ENCODE measurements around the gene UBALD1. TPM values are rescaled to one million over a fixed set of nuclear protein-coding genes. Genes with fewer than 3 reads are reported as not detected.

The UBALD1 gene
- total RNA-seq (10 to 100 TPM in 1 of 2 donors, 1 to 10 TPM in 1; 2.2 to 11.2 TPM), polyA plus RNA-seq (ENCODE audit: insufficient read length in 2 of 2) (10 to 100 TPM; 40.3 to 42.6 TPM)
- long read RNA-seq, donor 1, transcript UBALD1-201 (3 exons, 1,413 nt): major isoform, 16 of 29 reads
- long read RNA-seq, donor 1, transcript UBALD1-205 (1 exons, 2,641 nt): minor isoform, 12 of 29 reads
- long read RNA-seq, donor 1, partial matches to known transcripts: 0 of 29 reads
- long read RNA-seq, donor 1, other reads (novel, unspliced or antisense): 0 of 29 reads
- long read RNA-seq, donor 2, transcript UBALD1-205 (1 exons, 2,641 nt): major isoform, 5 of 10 reads
- long read RNA-seq, donor 2, partial matches to known transcripts: 0 of 10 reads
- long read RNA-seq, donor 2, other reads (novel, unspliced or antisense): 0 of 10 reads
- long read RNA-seq, donor 3, transcript UBALD1-205 (1 exons, 2,641 nt): minor isoform, 10 of 25 reads
- long read RNA-seq, donor 3, transcript UBALD1-201 (3 exons, 1,413 nt): major isoform, 14 of 25 reads
- long read RNA-seq, donor 3, partial matches to known transcripts: 0 of 25 reads
- long read RNA-seq, donor 3, other reads (novel, unspliced or antisense): 0 of 25 reads
- long read RNA-seq, donor 4, transcript UBALD1-201 (3 exons, 1,413 nt): minor isoform, 10 of 22 reads
- long read RNA-seq, donor 4, transcript UBALD1-205 (1 exons, 2,641 nt): major isoform, 12 of 22 reads
- long read RNA-seq, donor 4, partial matches to known transcripts: 0 of 22 reads
- long read RNA-seq, donor 4, other reads (novel, unspliced or antisense): 0 of 22 reads

DNA sequence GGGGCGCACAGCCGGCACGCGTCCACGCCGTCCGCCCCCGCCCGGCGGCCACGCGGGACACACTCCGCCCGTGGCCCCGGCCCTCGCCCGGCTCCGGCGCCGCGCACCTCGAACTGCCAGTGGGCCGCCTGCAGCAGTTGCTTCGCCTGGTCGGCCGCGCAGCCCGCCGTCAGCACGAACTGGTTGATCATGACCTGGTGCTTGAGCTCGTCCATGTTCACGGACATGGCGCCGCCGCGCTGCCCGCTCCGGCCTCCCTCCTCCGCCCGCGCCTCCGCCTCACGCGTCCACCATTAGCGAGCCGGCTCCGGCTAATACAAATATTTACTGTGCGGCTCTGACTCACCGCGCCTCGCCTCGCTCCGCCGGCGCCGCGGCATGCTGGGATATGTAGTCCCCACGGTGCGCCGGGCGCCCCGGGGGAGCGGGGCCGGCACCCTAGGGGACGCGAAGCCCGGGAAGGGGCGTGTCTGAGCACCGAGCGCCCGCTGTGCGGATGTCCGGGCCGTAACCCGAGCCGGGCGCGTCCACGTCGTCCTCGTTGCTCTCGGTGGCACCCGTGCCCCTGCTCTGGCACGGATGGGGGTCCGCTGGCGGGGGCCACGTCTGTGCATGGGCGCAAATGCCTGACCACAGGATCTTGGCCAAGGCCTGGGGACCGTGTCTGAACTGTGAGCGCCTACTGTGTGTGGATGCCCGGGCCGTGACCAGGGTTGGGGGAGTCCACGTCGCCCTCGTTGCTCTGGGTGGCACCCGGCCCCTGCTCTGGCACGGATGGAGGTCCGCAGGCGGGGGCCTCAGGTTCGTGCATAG, at the start of gene UBALD1:
Gene UBALD1, minus strand, starts transcription at position 318 of the 813 bp plus-strand sequence. Its CDS starts 91 bp downstream, at position 227.
- DNase-seq (ENCODE audit: low read depth in 4 of 6, low spot score in 6 of 6): peak in 3 of 6 donors; percentile 67 to 93 (median 93)
- no peaks in the 10 kb centered on the region for H3K9me3 ChIP-seq (ENCODE audit: control insufficient read depth, insufficient read depth, low read length)
- 8% methylated on average over 100 of the region's 100 CpGs for WGBS (ENCODE audit: insufficient coverage)
- H3K27ac ChIP-seq (ENCODE audit: low read depth, low read length): peak within 1 kb of the TSS; percentile 98
- peaks cover 47% of the 10 kb centered on the region for H3K4me1 ChIP-seq (ENCODE audit: control insufficient read depth, insufficient read depth, low read length)
- peak within 1 kb of the TSS; percentile 56 for H3K4me3 ChIP-seq (ENCODE audit: low read depth, low read length)
- H3K36me3 ChIP-seq (ENCODE audit: control insufficient read depth, insufficient read depth, low read length): peaks cover 37% of the 10 kb centered on the region
- no peaks in the 10 kb centered on the region for H3K27me3 ChIP-seq (ENCODE audit: control insufficient read depth, insufficient read depth, low read length)

DNA sequence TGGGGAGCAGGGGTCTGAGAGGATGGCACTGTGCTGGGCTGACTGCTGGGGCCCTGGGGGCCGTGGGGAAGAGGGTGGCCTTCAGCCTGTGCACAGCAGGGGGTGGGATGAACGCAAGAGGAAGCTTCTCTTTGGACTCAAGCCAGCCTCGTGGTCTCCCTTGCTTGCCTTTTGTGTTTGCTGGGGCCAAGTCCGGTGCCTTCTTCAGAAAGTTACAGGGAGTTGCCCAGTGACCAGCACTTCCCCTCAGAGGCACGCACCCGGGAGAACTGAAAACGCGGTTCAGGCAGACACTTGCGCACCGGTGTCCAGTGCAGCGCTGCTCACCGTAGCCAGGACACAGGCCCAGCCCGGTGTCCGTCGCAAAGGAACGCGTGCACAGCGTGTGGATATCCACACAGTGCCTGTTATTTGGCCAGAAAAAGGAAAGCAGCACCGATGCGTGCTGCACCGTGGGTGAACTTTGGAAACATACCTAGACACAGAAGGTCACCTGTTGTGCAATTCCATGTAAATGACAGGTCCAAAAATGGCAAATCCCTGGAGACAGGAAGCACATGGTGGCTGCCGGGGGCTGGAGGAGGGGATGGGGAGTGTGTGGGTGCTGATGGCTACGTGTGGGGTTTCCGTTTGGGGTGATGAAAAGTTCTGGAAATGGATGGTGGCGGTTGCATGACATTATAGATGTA, 49.2 kb upstream of the UBALD1 start:
- WGBS (ENCODE audit: insufficient coverage): 47% methylated on average over 24 of the region's 25 CpGs
- Histone ChIP-seq H3K4me3 (ENCODE audit: low read depth, low read length) (no peak overlapping the region), H3K4me1 (ENCODE audit: control insufficient read depth, insufficient read depth, low read length) (peaks cover 61% of the 10 kb centered on the region), H3K36me3 (ENCODE audit: control insufficient read depth, insufficient read depth, low read length) (peaks cover 92% of the 10 kb centered on the region), H3K9me3 (ENCODE audit: control insufficient read depth, insufficient read depth, low read length) (no peaks in the 10 kb centered on the region), H3K27ac (ENCODE audit: low read depth, low read length) (peak overlapping the region; percentile 57), H3K27me3 (ENCODE audit: control insufficient read depth, insufficient read depth, low read length) (no peaks in the 10 kb centered on the region)
- peak; percentile 10 to 78 (median 34) for DNase-seq (ENCODE audit: low read depth in 4 of 6, low spot score in 6 of 6)

DNA sequence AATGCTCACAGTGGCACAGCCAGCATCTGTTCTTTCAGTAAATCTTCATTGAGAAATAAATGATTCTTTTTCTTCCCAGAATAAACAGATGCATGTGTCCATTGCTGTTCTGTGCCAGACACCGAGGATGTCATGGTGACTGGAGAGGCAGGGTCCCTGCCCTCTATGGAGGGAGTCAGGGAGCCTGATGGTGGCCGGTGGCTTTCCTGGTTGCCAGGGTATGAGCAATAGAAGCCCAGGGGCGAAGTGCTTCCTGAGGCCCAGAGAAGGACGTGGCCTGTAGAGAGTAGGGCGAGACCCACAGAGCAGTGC, 48.7 kb upstream of the UBALD1 start:
- Histone ChIP-seq H3K36me3 (ENCODE audit: control insufficient read depth, insufficient read depth, low read length) (peaks cover 92% of the 10 kb centered on the region), H3K27ac (ENCODE audit: low read depth, low read length) (peak overlapping the region; percentile 57), H3K9me3 (ENCODE audit: control insufficient read depth, insufficient read depth, low read length) (no peaks in the 10 kb centered on the region), H3K27me3 (ENCODE audit: control insufficient read depth, insufficient read depth, low read length) (no peaks in the 10 kb centered on the region), H3K4me1 (ENCODE audit: control insufficient read depth, insufficient read depth, low read length) (peaks cover 61% of the 10 kb centered on the region), H3K4me3 (ENCODE audit: low read depth, low read length) (no peak overlapping the region)
- WGBS (ENCODE audit: insufficient coverage): 33% methylated on average over 5 of the region's 5 CpGs
- peak in 4 of 6 donors; percentile 2 to 53 (median 38) for DNase-seq (ENCODE audit: low read depth in 4 of 6, low spot score in 6 of 6)

DNA sequence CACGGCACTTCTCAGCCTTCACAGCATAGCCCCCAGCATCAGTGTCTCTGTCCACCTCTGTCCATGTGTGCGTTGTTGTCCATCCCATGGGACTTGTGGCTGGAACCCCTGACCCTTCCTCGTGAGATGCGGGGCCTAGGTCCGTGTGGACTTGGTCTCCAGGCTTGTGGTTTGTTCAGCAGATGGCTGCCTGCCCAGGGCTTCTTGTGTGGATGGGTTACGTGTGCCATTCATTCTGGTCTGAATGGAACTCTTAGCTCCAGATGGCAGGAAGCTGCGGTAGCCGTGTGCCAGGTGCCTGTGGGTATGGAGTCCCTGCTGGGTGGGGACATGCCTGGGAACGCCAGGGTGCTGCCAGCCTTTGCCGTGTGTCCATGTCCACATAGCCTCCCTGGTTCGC, 47.0 kb upstream of the UBALD1 start:
- Histone ChIP-seq H3K4me1 (ENCODE audit: control insufficient read depth, insufficient read depth, low read length) (peaks cover 61% of the 10 kb centered on the region), H3K36me3 (ENCODE audit: control insufficient read depth, insufficient read depth, low read length) (peaks cover 92% of the 10 kb centered on the region), H3K9me3 (ENCODE audit: control insufficient read depth, insufficient read depth, low read length) (no peaks in the 10 kb centered on the region), H3K27ac (ENCODE audit: low read depth, low read length) (no peak overlapping the region), H3K27me3 (ENCODE audit: control insufficient read depth, insufficient read depth, low read length) (no peaks in the 10 kb centered on the region), H3K4me3 (ENCODE audit: low read depth, low read length) (no peak overlapping the region)
- 48% methylated on average over 10 of the region's 11 CpGs for WGBS (ENCODE audit: insufficient coverage)
- DNase-seq (ENCODE audit: low read depth in 4 of 6, low spot score in 6 of 6): peak in 2 of 6 donors; percentile 54 to 65

DNA sequence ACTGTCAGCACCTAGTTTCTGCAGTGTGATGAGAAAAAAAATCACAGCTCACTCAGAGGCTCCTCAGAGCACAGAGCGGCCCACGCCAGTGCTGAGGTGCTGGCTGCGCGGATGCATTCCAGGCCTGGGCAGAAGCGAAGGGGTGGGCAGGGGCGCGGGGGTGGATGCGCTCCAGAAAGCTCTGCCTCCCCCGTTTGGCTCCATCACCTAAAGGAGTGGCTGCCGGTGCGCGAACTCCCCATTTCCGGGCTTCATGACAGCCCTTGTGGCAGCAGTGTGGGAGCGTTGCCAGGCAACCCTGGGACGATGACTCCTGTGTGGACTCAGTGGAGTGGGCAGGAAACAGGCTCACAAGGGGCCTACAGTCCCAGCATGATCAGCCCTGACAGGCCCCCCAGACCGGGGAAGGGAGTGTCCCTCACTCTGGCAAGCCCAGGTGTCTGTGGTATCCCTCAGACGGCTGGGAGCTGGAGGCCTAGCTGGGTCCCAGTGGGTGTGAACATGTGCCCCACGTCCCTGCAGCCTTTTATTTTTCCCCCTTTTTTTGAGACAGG, 45.8 kb upstream of the UBALD1 start:
- H3K36me3 ChIP-seq (ENCODE audit: control insufficient read depth, insufficient read depth, low read length): peaks cover 90% of the 10 kb centered on the region
- H3K9me3 ChIP-seq (ENCODE audit: control insufficient read depth, insufficient read depth, low read length): no peaks in the 10 kb centered on the region
- DNase-seq (ENCODE audit: low read depth in 4 of 6, low spot score in 6 of 6): peak in 4 of 6 donors; percentile 39 to 72 (median 54)
- H3K4me3 ChIP-seq (ENCODE audit: low read depth, low read length): no peak overlapping the region
- H3K4me1 ChIP-seq (ENCODE audit: control insufficient read depth, insufficient read depth, low read length): peaks cover 61% of the 10 kb centered on the region
- WGBS (ENCODE audit: insufficient coverage): 24% methylated on average over 18 of the region's 18 CpGs
- peak overlapping the region; percentile 33 for H3K27ac ChIP-seq (ENCODE audit: low read depth, low read length)
- H3K27me3 ChIP-seq (ENCODE audit: control insufficient read depth, insufficient read depth, low read length): no peaks in the 10 kb centered on the region

DNA sequence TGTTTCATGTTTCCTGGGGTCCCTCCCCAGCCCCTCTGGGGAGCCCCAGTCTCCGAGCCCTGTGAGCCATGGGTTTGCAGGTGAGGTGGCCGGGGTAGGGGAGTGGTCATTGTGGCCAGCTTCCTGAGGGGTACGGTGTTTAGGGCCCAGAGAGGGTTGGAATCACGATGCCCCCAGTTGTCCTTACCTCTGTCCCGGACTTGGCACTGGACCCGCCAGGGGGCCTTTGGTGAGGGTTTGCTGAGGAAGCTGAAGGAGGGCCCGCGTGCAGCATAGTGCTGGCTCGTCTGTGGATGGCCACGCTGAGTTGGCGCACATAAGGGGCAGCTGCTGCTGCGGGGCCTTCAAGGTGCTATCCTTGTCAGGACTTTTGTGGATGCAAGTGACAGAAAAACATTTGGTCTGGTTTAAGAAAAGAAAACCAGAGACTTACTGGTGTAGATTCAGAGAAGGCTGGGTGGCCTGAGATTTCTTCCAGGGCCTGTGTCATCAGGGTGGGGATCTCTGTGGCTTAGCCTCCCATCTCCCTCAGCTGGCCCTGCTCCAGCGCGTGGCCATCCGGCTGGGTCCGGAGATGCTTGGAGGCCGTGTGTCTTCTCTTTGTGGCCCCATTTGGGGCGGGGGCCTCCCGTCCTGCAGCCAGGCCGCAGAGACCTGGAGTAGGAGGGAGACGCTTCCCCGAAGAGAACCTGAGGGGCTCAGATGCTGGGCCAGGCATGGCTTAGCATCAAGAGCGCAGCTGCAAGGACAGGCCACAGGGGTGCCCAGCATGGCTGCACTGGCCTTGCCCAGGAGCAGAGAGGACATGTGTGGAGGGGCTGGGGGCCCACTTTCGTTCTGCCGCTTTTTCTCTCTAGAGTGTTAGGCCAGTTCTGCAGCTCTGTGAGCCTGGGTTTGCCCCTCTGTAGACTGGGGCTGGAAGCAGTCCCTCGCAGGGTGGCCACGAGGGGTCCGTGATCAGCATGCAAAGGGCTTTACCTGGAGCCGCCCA, 45.0 kb upstream of the UBALD1 start:
- DNase-seq (ENCODE audit: low read depth in 4 of 6, low spot score in 6 of 6): no peak
- Histone ChIP-seq H3K4me3 (ENCODE audit: low read depth, low read length) (no peak overlapping the region), H3K27me3 (ENCODE audit: control insufficient read depth, insufficient read depth, low read length) (no peaks in the 10 kb centered on the region), H3K9me3 (ENCODE audit: control insufficient read depth, insufficient read depth, low read length) (no peaks in the 10 kb centered on the region), H3K27ac (ENCODE audit: low read depth, low read length) (peak overlapping the region; percentile 33), H3K4me1 (ENCODE audit: control insufficient read depth, insufficient read depth, low read length) (peaks cover 56% of the 10 kb centered on the region), H3K36me3 (ENCODE audit: control insufficient read depth, insufficient read depth, low read length) (peaks cover 90% of the 10 kb centered on the region)
- 76% methylated on average over 24 of the region's 29 CpGs for WGBS (ENCODE audit: insufficient coverage)

DNA sequence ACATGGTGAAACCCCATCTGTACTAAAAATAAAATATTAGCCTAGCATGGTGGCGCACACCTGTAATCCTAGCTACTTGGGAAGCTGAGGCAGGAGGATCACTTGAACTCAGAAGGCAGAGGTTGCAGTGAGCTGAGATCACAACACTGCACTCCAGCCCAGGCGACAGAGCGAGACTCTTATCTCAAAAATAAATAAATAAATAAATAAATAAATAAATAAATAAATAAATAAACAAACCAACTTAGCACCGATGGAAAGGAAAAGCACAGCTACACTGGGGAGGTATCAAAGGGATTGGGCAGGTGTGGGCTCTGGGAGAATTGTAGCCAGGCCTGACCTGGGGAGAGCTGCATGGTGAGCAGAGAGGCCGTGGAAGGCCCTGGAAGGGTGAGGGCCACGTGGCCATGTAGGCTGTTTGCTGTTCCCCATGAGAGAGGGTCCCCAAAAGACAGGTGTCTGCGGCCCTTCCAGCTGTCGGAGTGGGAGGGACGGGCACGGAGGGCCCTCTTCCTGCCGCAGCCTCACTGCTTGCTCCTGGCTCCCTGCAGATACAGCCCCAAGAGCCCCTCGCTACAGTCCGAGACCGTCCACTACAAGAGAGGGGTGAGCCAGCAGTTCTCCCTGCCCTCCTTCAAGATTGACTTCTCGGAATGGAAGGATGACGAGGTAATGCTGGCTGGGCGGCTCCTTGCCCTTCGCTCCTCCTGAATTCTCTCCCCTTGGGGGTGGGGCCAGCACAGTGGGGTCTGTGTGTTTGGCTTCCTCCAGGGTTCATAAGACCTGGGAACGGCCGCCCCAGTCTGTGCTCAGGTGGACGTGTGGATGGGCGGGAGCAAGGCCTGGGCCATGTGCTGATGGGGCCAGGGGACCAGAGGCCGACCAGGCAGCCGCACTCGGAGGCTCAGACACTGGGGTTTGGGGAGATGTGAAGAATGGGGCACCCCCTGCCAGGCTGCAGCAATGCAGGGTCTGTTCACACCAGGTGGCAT, 42.3 kb upstream of the UBALD1 start:
- 92% methylated on average over 22 of the region's 25 CpGs for WGBS (ENCODE audit: insufficient coverage)
- H3K27ac ChIP-seq (ENCODE audit: low read depth, low read length): no peak overlapping the region
- DNase-seq (ENCODE audit: low read depth in 4 of 6, low spot score in 6 of 6): no peak
- no peaks in the 10 kb centered on the region for H3K9me3 ChIP-seq (ENCODE audit: control insufficient read depth, insufficient read depth, low read length)
- H3K36me3 ChIP-seq (ENCODE audit: control insufficient read depth, insufficient read depth, low read length): peaks cover 95% of the 10 kb centered on the region
- H3K4me1 ChIP-seq (ENCODE audit: control insufficient read depth, insufficient read depth, low read length): peaks cover 29% of the 10 kb centered on the region
- no peaks in the 10 kb centered on the region for H3K27me3 ChIP-seq (ENCODE audit: control insufficient read depth, insufficient read depth, low read length)
- H3K4me3 ChIP-seq (ENCODE audit: low read depth, low read length): no peak overlapping the region

Data from spinal cord (tissue), 10 donors.